CD4-positive, alpha-beta T cell treated with Interleukin-1 beta for 1 hour (primary cell): ENCODE data around the gene BIRC2.

Experiments used
- DNase-seq, 2 donors: peaks; one replicate each; pipeline ENCODE4 v3.0.0-alpha.2; 2020 to 2022

BIRC2 gene

GRCh38 chr11:102346748-102347461 is at the start of gene BIRC2:
Gene BIRC2 (plus strand): TSS chr11:102347214. CDS start chr11:102349855, 2,641 bp downstream.
- peak; percentile 94 for DNase-seq

GRCh38 chr11:102300837-102301236 is 46.2 kb upstream of the BIRC2 start:
- DNase-seq = peak; percentile 60 to 67

- no peak for DNase-seq
Measured at GRCh38 chr11:102302241-102302640, 44.8 kb upstream of the BIRC2 start.

GRCh38 chr11:102304686-102305085 is 42.3 kb upstream of the BIRC2 start:
- DNase-seq = no peak

- no peak for DNase-seq
Measured at GRCh38 chr11:102305352-102306047, 41.5 kb upstream of the BIRC2 start.

GRCh38 chr11:102306048-102306597 is 40.9 kb upstream of the BIRC2 start:
- DNase-seq = no peak

- peak; percentile 69 to 76 for DNase-seq
Measured at GRCh38 chr11:102306817-102307726, 39.9 kb upstream of the BIRC2 start.

- no peak for DNase-seq
Measured at GRCh38 chr11:102307727-102308038, 39.3 kb upstream of the BIRC2 start.

GRCh38 chr11:102309621-102310541 is 37.1 kb upstream of the BIRC2 start:
- DNase-seq = no peak

GRCh38 chr11:102312667-102313066 is 34.3 kb upstream of the BIRC2 start:
- DNase-seq = no peak

GRCh38 chr11:102313238-102313940 is 33.6 kb upstream of the BIRC2 start:
- DNase-seq = peak in 1 of 2 donors; percentile 48

GRCh38 chr11:102314784-102315183 is 32.2 kb upstream of the BIRC2 start:
- DNase-seq = no peak

GRCh38 chr11:102316346-102316904 is 30.6 kb upstream of the BIRC2 start:
- peak in 1 of 2 donors; percentile 50 for DNase-seq

GRCh38 chr11:102317099-102317767 is 29.8 kb upstream of the BIRC2 start, which contains the start of gene BIRC3:
Gene BIRC3 (plus strand): TSS chr11:102317484. CDS start chr11:102324510, 7,026 bp downstream.
- peak; percentile 97 to 98 for DNase-seq

GRCh38 chr11:102317768-102318103 is 29.3 kb upstream of the BIRC2 start:
- DNase-seq = no peak

GRCh38 chr11:102318469-102318868 is 28.5 kb upstream of the BIRC2 start:
- peak; percentile 66 to 70 for DNase-seq

GRCh38 chr11:102319544-102319943 is 27.5 kb upstream of the BIRC2 start:
- no peak for DNase-seq

- no peak for DNase-seq
Measured at GRCh38 chr11:102320188-102320587, 26.8 kb upstream of the BIRC2 start.

- DNase-seq = no peak
Measured at GRCh38 chr11:102320679-102321078, 26.3 kb upstream of the BIRC2 start.

GRCh38 chr11:102322560-102322959 is 24.5 kb upstream of the BIRC2 start:
- DNase-seq = peak in 1 of 2 donors; percentile 52
